ENCODE data around the gene RAB3IL1. TPM values are rescaled to one million over a fixed set of nuclear protein-coding genes. Genes with fewer than 3 reads are reported as not detected.

RAB3IL1 gene
- total RNA-seq, 1 donor from 2014 or later: 14.9 TPM

- no peak for DNase-seq (ENCODE audit: low spot score)
Observed at GRCh38 chr11:61952882-61953281, 35.5 kb upstream of the RAB3IL1 start.

- DNase-seq (ENCODE audit: low spot score): peak; percentile 40
Observed at GRCh38 chr11:61951484-61952135, 34.2 kb upstream of the RAB3IL1 start.

GRCh38 chr11:61950035-61950547 is 32.7 kb upstream of the RAB3IL1 start, which contains the start of gene BEST1:
BEST1 (plus strand) TSS chr11:61950351; CDS start chr11:61951807, 1,456 bp downstream.
- DNase-seq (ENCODE audit: low spot score): no peak

- peak; percentile 81 for DNase-seq (ENCODE audit: low spot score)
Observed at GRCh38 chr11:61949169-61950034, 32.0 kb upstream of the RAB3IL1 start.

GRCh38 chr11:61948505-61948904 is 31.1 kb upstream of the RAB3IL1 start:
- DNase-seq (ENCODE audit: low spot score): no peak

- DNase-seq (ENCODE audit: low spot score): peak; percentile 90
Observed at GRCh38 chr11:61947486-61948210, 30.3 kb upstream of the RAB3IL1 start.

- no peak for DNase-seq (ENCODE audit: low spot score)
Observed at GRCh38 chr11:61946894-61947293, 29.5 kb upstream of the RAB3IL1 start.

- DNase-seq (ENCODE audit: low spot score): no peak
Observed at GRCh38 chr11:61945191-61945590, 27.8 kb upstream of the RAB3IL1 start.

GRCh38 chr11:61940466-61940865 is 23.1 kb upstream of the RAB3IL1 start:
- no peak for DNase-seq (ENCODE audit: low spot score)

GRCh38 chr11:61935861-61936260 is 18.5 kb upstream of the RAB3IL1 start:
- DNase-seq (ENCODE audit: low spot score): no peak

- no peak for DNase-seq (ENCODE audit: low spot score)
Observed at GRCh38 chr11:61930933-61931332, 13.6 kb upstream of the RAB3IL1 start.

GRCh38 chr11:61928606-61929005 is 11.2 kb upstream of the RAB3IL1 start:
- no peak for DNase-seq (ENCODE audit: low spot score)

- DNase-seq (ENCODE audit: low spot score): no peak
Observed at GRCh38 chr11:61927501-61927900, 10.1 kb upstream of the RAB3IL1 start.

- DNase-seq (ENCODE audit: low spot score): no peak
Observed at GRCh38 chr11:61926235-61926634, 8.9 kb upstream of the RAB3IL1 start.

GRCh38 chr11:61925736-61926135 is 8.4 kb upstream of the RAB3IL1 start:
- DNase-seq (ENCODE audit: low spot score): no peak

GRCh38 chr11:61924064-61924455 is 6.7 kb upstream of the RAB3IL1 start:
- no peak for DNase-seq (ENCODE audit: low spot score)

- peak; percentile 72 for DNase-seq (ENCODE audit: low spot score)
Observed at GRCh38 chr11:61923166-61924063, 6.0 kb upstream of the RAB3IL1 start.

- DNase-seq (ENCODE audit: low spot score): peak; percentile 72
Observed at GRCh38 chr11:61922539-61922938, 5.2 kb upstream of the RAB3IL1 start.

GRCh38 chr11:61921446-61921845 is 4.1 kb upstream of the RAB3IL1 start:
- no peak for DNase-seq (ENCODE audit: low spot score)

GRCh38 chr11:61919705-61920631 is 2.6 kb upstream of the RAB3IL1 start:
- DNase-seq (ENCODE audit: low spot score): peak; percentile 42
